Measurements from ENCODE around the gene GPHB5.

GPHB5 gene

GRCh38 chr14:63296060-63296563 is 22.6 kb downstream of the GPHB5 start:
- TF ChIP-seq, protein P1, sequence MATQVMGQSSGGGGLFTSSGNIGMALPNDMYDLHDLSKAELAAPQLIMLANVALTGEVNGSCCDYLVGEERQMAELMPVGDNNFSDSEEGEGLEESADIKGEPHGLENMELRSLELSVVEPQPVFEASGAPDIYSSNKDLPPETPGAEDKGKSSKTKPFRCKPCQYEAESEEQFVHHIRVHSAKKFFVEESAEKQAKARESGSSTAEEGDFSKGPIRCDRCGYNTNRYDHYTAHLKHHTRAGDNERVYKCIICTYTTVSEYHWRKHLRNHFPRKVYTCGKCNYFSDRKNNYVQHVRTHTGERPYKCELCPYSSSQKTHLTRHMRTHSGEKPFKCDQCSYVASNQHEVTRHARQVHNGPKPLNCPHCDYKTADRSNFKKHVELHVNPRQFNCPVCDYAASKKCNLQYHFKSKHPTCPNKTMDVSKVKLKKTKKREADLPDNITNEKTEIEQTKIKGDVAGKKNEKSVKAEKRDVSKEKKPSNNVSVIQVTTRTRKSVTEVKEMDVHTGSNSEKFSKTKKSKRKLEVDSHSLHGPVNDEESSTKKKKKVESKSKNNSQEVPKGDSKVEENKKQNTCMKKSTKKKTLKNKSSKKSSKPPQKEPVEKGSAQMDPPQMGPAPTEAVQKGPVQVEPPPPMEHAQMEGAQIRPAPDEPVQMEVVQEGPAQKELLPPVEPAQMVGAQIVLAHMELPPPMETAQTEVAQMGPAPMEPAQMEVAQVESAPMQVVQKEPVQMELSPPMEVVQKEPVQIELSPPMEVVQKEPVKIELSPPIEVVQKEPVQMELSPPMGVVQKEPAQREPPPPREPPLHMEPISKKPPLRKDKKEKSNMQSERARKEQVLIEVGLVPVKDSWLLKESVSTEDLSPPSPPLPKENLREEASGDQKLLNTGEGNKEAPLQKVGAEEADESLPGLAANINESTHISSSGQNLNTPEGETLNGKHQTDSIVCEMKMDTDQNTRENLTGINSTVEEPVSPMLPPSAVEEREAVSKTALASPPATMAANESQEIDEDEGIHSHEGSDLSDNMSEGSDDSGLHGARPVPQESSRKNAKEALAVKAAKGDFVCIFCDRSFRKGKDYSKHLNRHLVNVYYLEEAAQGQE (IDR thresholded peaks at IDR 0.05; ENCODE audit: insufficient read depth in 1 of 2, low read depth in 2 of 2, low read length in 2 of 2): no peak
- no peak for TF ChIP-seq POLR2AphosphoS5 (IDR thresholded peaks at IDR 0.05; ENCODE audit: low read depth, low read length)
- no peak for TF ChIP-seq FOXP2 (optimal IDR thresholded peaks at IDR 0.05; ENCODE audit: borderline replicate concordance, extremely low read depth, extremely low read length, insufficient read depth)

GRCh38 chr14:63295231-63295685 is 23.5 kb downstream of the GPHB5 start:
- no peak for TF ChIP-seq TAF1 (IDR thresholded peaks at IDR 0.05; ENCODE audit: borderline replicate concordance, insufficient read depth, low read length)
- no peak for TF ChIP-seq FOXP2 (optimal IDR thresholded peaks at IDR 0.05; ENCODE audit: borderline replicate concordance, extremely low read depth, extremely low read length, insufficient read depth)
- TF ChIP-seq, protein P1 (IDR thresholded peaks at IDR 0.05; ENCODE audit: insufficient read depth in 1 of 2, low read depth in 2 of 2, low read length in 2 of 2): no peak
- TF ChIP-seq SIN3A (IDR thresholded peaks at IDR 0.05; ENCODE audit: borderline replicate concordance, insufficient read depth, low read length): no peak
- no peak for TF ChIP-seq POLR2AphosphoS5 (IDR thresholded peaks at IDR 0.05; ENCODE audit: low read depth, low read length)

GRCh38 chr14:63292805-63293204 is 25.9 kb downstream of the GPHB5 start:
- TF ChIP-seq FOXP2 (optimal IDR thresholded peaks at IDR 0.05; ENCODE audit: borderline replicate concordance, extremely low read depth, extremely low read length, insufficient read depth) (no peak), TAF1 (IDR thresholded peaks at IDR 0.05; ENCODE audit: borderline replicate concordance, insufficient read depth, low read length) (no peak), POLR2AphosphoS5 (IDR thresholded peaks at IDR 0.05; ENCODE audit: low read depth, low read length) (no peak), SIN3A (IDR thresholded peaks at IDR 0.05; ENCODE audit: borderline replicate concordance, insufficient read depth, low read length) (no peak)
- TF ChIP-seq, protein P1 (IDR thresholded peaks at IDR 0.05; ENCODE audit: insufficient read depth in 1 of 2, low read depth in 2 of 2, low read length in 2 of 2): no peak

DNA sequence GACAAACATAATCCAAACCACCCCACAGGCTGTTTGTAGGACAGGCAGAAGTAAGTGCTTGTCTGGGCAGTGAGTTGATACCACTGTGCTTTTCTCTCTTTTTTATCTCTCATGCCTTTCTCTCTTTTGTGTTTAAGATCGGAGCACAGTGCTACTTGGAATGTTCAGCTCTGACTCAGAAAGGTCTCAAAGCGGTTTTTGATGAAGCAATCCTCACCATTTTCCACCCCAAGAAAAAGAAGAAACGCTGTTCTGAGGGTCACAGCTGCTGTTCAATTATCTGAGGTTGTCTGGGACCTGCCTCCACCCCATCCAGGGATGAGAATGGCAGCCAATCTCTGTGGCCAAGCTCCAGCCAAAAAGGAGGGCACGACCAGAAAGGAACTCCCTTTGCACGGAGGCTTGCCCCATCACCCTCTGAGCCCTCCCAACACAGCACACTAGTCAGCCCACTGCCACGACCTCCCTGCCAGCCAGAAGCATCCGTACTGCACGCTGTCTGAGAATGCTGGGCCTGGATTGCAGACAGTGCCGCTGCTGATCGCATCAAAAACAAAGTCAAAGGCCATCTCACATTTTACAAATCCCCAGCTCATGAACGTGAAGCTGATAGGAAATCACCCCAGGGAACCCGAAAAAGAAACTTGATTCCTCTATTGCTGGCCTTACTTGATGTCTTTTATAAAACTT is 27.8 kb downstream of the GPHB5 start:
- TF ChIP-seq FOXP2 (optimal IDR thresholded peaks at IDR 0.05; ENCODE audit: borderline replicate concordance, extremely low read depth, extremely low read length, insufficient read depth): no peak
- no peak for TF ChIP-seq SIN3A (IDR thresholded peaks at IDR 0.05; ENCODE audit: borderline replicate concordance, insufficient read depth, low read length)
- TF ChIP-seq, protein P1 (IDR thresholded peaks at IDR 0.05; ENCODE audit: insufficient read depth in 1 of 2, low read depth in 2 of 2, low read length in 2 of 2): no peak
- no peak for TF ChIP-seq POLR2AphosphoS5 (IDR thresholded peaks at IDR 0.05; ENCODE audit: low read depth, low read length)
- TF ChIP-seq TAF1 (IDR thresholded peaks at IDR 0.05; ENCODE audit: borderline replicate concordance, insufficient read depth, low read length): no peak
